ENCODE results near the gene UBE2D1.

UBE2D1 gene

DNA sequence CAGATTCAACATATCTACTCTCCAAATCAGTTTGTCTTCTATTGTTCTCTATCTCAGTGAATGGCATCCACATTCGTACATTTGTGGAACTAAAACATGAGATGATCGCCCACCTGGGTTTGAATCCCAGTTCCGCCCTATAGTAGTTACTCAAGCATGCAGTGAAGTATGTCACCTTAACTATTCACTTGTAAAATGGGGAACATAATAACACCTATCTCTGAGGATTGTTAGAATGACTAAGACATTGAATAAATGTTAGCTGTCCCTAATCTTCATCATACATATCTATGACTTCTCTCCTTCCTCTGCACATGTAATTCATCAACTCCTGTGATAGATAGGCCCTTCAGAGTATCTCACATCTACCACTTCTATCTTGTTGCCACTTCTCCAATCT is 24.7 kb downstream of the UBE2D1 start:
- no peak for TF ChIP-seq TAF1 (IDR thresholded peaks at IDR 0.05; ENCODE audit: low read depth)
- no peak for TF ChIP-seq CEBPB (IDR thresholded peaks at IDR 0.05)
- TF ChIP-seq YY1 (IDR thresholded peaks at IDR 0.05; ENCODE audit: low read depth), result no peak
- TF ChIP-seq, protein P1, sequence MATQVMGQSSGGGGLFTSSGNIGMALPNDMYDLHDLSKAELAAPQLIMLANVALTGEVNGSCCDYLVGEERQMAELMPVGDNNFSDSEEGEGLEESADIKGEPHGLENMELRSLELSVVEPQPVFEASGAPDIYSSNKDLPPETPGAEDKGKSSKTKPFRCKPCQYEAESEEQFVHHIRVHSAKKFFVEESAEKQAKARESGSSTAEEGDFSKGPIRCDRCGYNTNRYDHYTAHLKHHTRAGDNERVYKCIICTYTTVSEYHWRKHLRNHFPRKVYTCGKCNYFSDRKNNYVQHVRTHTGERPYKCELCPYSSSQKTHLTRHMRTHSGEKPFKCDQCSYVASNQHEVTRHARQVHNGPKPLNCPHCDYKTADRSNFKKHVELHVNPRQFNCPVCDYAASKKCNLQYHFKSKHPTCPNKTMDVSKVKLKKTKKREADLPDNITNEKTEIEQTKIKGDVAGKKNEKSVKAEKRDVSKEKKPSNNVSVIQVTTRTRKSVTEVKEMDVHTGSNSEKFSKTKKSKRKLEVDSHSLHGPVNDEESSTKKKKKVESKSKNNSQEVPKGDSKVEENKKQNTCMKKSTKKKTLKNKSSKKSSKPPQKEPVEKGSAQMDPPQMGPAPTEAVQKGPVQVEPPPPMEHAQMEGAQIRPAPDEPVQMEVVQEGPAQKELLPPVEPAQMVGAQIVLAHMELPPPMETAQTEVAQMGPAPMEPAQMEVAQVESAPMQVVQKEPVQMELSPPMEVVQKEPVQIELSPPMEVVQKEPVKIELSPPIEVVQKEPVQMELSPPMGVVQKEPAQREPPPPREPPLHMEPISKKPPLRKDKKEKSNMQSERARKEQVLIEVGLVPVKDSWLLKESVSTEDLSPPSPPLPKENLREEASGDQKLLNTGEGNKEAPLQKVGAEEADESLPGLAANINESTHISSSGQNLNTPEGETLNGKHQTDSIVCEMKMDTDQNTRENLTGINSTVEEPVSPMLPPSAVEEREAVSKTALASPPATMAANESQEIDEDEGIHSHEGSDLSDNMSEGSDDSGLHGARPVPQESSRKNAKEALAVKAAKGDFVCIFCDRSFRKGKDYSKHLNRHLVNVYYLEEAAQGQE (IDR thresholded peaks at IDR 0.05; ENCODE audit: low read depth), result no peak
- TF ChIP-seq, protein P2, sequence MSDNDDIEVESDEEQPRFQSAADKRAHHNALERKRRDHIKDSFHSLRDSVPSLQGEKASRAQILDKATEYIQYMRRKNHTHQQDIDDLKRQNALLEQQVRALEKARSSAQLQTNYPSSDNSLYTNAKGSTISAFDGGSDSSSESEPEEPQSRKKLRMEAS (IDR thresholded peaks at IDR 0.05), result no peak
- TF ChIP-seq NFIC (IDR thresholded peaks at IDR 0.05), result no peak
- TF ChIP-seq TEAD4 (IDR thresholded peaks at IDR 0.05), result no peak
- TF ChIP-seq CREB1 (IDR thresholded peaks at IDR 0.05; ENCODE audit: low read depth), result no peak
- no peak for TF ChIP-seq ZBTB7A (IDR thresholded peaks at IDR 0.05; ENCODE audit: low read depth)
- no peak for TF ChIP-seq RAD21 (IDR thresholded peaks at IDR 0.05; ENCODE audit: low read depth)
- no peak for TF ChIP-seq FOXM1 (IDR thresholded peaks at IDR 0.05; ENCODE audit: borderline replicate concordance, low read depth)
- TF ChIP-seq TCF12 (IDR thresholded peaks at IDR 0.05; ENCODE audit: low read depth), result no peak
- TF ChIP-seq, protein P3, sequence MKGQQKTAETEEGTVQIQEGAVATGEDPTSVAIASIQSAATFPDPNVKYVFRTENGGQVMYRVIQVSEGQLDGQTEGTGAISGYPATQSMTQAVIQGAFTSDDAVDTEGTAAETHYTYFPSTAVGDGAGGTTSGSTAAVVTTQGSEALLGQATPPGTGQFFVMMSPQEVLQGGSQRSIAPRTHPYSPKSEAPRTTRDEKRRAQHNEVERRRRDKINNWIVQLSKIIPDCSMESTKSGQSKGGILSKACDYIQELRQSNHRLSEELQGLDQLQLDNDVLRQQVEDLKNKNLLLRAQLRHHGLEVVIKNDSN (IDR thresholded peaks at IDR 0.05), result no peak
- TF ChIP-seq EP300 (IDR thresholded peaks at IDR 0.05; ENCODE audit: borderline replicate concordance), result no peak

DNA sequence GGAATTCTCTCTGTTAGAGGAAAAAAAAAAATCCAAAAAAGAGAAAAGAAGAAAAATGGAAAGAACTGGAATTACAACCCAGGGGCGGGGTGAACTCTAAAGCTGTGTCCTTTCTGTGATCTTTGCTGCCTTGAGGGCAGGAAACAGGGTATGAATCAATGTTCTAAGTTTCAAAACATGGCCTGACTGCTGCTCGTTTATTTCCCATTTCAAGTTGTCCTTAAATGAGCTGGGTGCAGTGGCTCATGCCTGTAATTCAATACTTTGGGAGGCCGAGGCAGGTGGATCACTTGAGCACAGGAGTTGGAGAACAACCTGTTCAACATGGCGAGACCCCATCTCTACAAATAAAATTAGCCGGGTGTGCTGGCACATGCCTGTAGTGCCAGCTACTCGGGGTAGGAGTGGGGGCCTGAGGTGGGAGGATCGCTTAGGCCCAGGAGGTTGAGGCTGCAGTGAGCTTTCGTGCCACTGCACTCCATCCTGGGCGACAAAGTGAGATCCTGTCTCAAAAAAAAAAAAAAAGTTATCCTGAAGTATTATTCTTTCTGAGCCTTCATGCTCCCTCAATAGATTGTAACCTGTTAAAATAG is 25.7 kb downstream of the UBE2D1 start:
- TF ChIP-seq, protein P2 (IDR thresholded peaks at IDR 0.05), result no peak
- TF ChIP-seq NFIC (IDR thresholded peaks at IDR 0.05) (no peak), FOXM1 (IDR thresholded peaks at IDR 0.05; ENCODE audit: borderline replicate concordance, low read depth) (no peak), YY1 (IDR thresholded peaks at IDR 0.05; ENCODE audit: low read depth) (no peak), ZBTB7A (IDR thresholded peaks at IDR 0.05; ENCODE audit: low read depth) (no peak), TAF1 (IDR thresholded peaks at IDR 0.05; ENCODE audit: low read depth) (no peak), CEBPB (IDR thresholded peaks at IDR 0.05) (no peak), TCF12 (IDR thresholded peaks at IDR 0.05; ENCODE audit: low read depth) (no peak), RAD21 (IDR thresholded peaks at IDR 0.05; ENCODE audit: low read depth) (no peak)
- TF ChIP-seq, protein P3 (IDR thresholded peaks at IDR 0.05), result no peak
- TF ChIP-seq, protein P1 (IDR thresholded peaks at IDR 0.05; ENCODE audit: low read depth), result no peak

DNA sequence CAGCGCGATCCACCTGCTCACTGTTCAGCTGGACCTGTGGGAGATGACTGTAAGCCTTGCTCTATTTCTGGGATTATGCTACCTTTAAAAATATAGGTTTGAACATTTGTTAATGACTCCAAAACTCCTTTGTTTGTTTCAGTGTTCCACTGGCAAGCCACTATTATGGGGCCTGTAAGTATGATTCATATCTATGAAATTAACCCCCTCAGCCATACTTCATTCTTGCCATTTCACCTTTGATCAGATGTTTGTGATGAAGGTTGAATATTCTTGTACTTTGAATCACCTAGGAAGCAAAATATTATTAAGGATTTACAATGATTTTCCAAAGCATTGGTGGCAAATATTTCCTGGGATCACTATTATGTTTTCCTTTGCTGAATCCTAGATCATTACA is 26.5 kb downstream of the UBE2D1 start:
- TF ChIP-seq, protein P1 (IDR thresholded peaks at IDR 0.05; ENCODE audit: low read depth), result no peak
- no peak for TF ChIP-seq CREB1 (IDR thresholded peaks at IDR 0.05; ENCODE audit: low read depth)
- no peak for TF ChIP-seq CEBPB (IDR thresholded peaks at IDR 0.05)
- TF ChIP-seq, protein P2 (IDR thresholded peaks at IDR 0.05), result no peak
- no peak for TF ChIP-seq ZBTB7A (IDR thresholded peaks at IDR 0.05; ENCODE audit: low read depth)
- TF ChIP-seq EGR1 (IDR thresholded peaks at IDR 0.05), result no peak
- TF ChIP-seq, protein P3 (IDR thresholded peaks at IDR 0.05), result no peak
- TF ChIP-seq FOXM1 (IDR thresholded peaks at IDR 0.05; ENCODE audit: borderline replicate concordance, low read depth), result no peak
- TF ChIP-seq EP300 (IDR thresholded peaks at IDR 0.05; ENCODE audit: borderline replicate concordance), result no peak
- TF ChIP-seq YY1 (IDR thresholded peaks at IDR 0.05; ENCODE audit: low read depth), result no peak
- TF ChIP-seq TEAD4 (IDR thresholded peaks at IDR 0.05), result no peak
- no peak for TF ChIP-seq NFIC (IDR thresholded peaks at IDR 0.05)
- no peak for TF ChIP-seq TAF1 (IDR thresholded peaks at IDR 0.05; ENCODE audit: low read depth)
- no peak for TF ChIP-seq RAD21 (IDR thresholded peaks at IDR 0.05; ENCODE audit: low read depth)
- no peak for TF ChIP-seq TCF12 (IDR thresholded peaks at IDR 0.05; ENCODE audit: low read depth)
